Measurements from ENCODE around the gene RAD23A. TPM values are rescaled to one million over a fixed set of nuclear protein-coding genes. Genes with fewer than 3 reads are reported as not detected.

The RAD23A gene
- total and polyA plus RNA-seq, 9 of the 15 experiments (the other 6 are each of a cell fraction or from before 2014, with no cell fraction given) = 9.5 to 181 (median 101) TPM

DNA sequence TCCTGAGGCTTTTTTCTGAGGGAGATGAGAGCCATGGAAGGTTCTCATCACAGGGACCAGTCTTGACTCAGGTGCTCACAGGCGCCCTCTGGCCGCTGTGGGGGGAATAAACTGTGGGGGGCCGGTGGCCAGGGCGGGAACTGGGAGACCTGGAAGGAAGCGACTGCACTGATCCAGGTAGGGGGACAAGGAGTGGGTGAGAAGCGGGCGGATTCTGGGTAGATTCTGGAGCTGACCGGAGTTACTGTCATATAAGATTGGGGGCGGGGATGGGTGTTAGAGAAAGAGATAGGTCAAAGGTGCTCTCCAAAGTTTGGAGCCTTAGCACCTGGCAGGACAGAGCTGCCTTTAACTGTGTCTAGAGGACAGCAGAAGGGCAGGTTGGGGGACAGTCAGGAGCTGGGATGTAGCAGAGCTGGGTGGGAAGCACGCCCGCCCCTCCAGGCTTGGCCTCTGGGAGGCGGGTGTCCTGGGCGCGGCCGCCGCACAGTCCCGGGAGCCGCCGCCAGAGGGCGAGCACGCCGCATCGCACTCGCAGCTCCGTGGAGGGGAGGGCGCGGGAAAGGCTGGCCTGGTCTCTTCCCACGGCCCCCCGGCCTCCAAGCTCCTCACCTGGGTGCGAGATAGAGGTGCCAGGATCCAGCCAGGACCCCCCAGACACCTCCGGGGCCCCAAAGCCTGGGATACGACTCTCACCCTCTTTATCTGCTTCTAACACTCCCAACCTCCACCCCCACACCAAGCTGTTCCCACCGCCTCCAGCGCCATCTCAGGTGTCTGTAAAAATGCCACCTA lies 19.6 kb downstream of the RAD23A start (continued):
- TF ChIP-seq NONO (IDR thresholded peaks at IDR 0.05; ENCODE audit: low read depth in 2 of 2, low read length in 1 of 2) (no peak; a peak in 1 of 4 replicates), ARNT (IDR thresholded peaks at IDR 0.05) (peak in 1 of 2 experiments; percentile 39; a peak in 1 of 4 replicates), CBFB (CRISPR knock-in tag; IDR thresholded peaks at IDR 0.05) (peak; percentile 26; the same call in 1 of the 2 replicates), ZNF740 (CRISPR knock-in tag; IDR thresholded peaks at IDR 0.05) (peak; percentile 88), ZNF740 (tag; IDR thresholded peaks at IDR 0.05) (peak in 1 of 2 experiments; percentile 52; a peak in 1 of 4 replicates), ZNF584 (CRISPR knock-in tag; IDR thresholded peaks at IDR 0.05; ENCODE audit: low read depth) (no peak), NBN (IDR thresholded peaks at IDR 0.05; ENCODE audit: low read depth) (peak; percentile 56; the same call in 1 of the 2 replicates), CREB1 (IDR thresholded peaks at IDR 0.05) (no peak), CREB1 (CRISPR knock-in tag; IDR thresholded peaks at IDR 0.05) (peak; percentile 73; the same call in 1 of the 2 replicates), RB1 (IDR thresholded peaks at IDR 0.05; ENCODE audit: low read depth) (peak; percentile 99), NFIX (CRISPR knock-in tag; IDR thresholded peaks at IDR 0.05; ENCODE audit: low read depth) (no peak), SIX5 (IDR thresholded peaks at IDR 0.05; ENCODE audit: borderline replicate concordance in 1 of 2, insufficient read depth in 1 of 2, low read depth in 1 of 2, low read length in 2 of 2) (no peak), NFXL1 (CRISPR knock-in tag; IDR thresholded peaks at IDR 0.05) (no peak), NR4A1 (CRISPR knock-in tag; IDR thresholded peaks at IDR 0.05) (no peak), NR4A1 (tag; IDR thresholded peaks at IDR 0.05) (no peak), ZNF717 (CRISPR knock-in tag; IDR thresholded peaks at IDR 0.05) (no peak), ZNF830 (CRISPR knock-in tag; IDR thresholded peaks at IDR 0.05) (no peak), NELFE (IDR thresholded peaks at IDR 0.05; ENCODE audit: insufficient read depth, insufficient read length) (no peak), CHD4 (IDR thresholded peaks at IDR 0.05; ENCODE audit: insufficient read depth, insufficient replicate concordance, low read depth, low read length, poor library complexity, severe bottlenecking) (no peak), FOXJ3 (CRISPR knock-in tag; IDR thresholded peaks at IDR 0.05) (no peak), USF1 (CRISPR knock-in tag; IDR thresholded peaks at IDR 0.05) (no peak), SRSF1 (IDR thresholded peaks at IDR 0.05; ENCODE audit: low read depth, low read length) (no peak), HCFC1 (IDR thresholded peaks at IDR 0.05; ENCODE audit: low read depth, low read length) (no peak; the same call in 1 of the 2 replicates)
- TF ChIP-seq, protein P1, sequence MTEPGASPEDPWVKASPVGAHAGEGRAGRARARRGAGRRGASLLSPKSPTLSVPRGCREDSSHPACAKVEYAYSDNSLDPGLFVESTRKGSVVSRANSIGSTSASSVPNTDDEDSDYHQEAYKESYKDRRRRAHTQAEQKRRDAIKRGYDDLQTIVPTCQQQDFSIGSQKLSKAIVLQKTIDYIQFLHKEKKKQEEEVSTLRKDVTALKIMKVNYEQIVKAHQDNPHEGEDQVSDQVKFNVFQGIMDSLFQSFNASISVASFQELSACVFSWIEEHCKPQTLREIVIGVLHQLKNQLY (CRISPR knock-in tag; conservative IDR thresholded peaks at IDR 0.05) = no peak
- TF ChIP-seq, protein P2, sequence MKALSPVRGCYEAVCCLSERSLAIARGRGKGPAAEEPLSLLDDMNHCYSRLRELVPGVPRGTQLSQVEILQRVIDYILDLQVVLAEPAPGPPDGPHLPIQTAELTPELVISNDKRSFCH (CRISPR knock-in tag; IDR thresholded peaks at IDR 0.05) = no peak
- TF ChIP-seq, protein P2 (tag; IDR thresholded peaks at IDR 0.05) = peak; percentile 59; the same call in 1 of the 2 replicates

Data from K562 (cell line).